MG63 (cell line): ENCODE results near the gene ABLIM3. TPM values are rescaled to one million over a fixed set of nuclear protein-coding genes. Genes with fewer than 3 reads are reported as not detected.
A peak's percentile ranks its signal among the peaks of the same experiment; 100 is the strongest.

Experiments
- DNase-seq: peaks from one replicate; pipeline ENCODE4 v3.0.0-alpha.2; 2020
- H3K27me3 ChIP-seq: fragments of 250-450 bp; sonication (Bioruptor Pico); 2 replicates; pipeline ENCODE4 v1.5.1; 2020; ENCODE audit warnings: mild to moderate bottlenecking, moderate library complexity
- H3K36me3 ChIP-seq: fragments of 250-450 bp; sonication (Bioruptor Pico); 2 replicates; pipeline ENCODE4 v1.5.1; 2020; ENCODE audit warnings: mild to moderate bottlenecking, moderate library complexity
- H3K4me3 ChIP-seq: fragments of 250-450 bp; sonication (Bioruptor Pico); 2 replicates; pipeline ENCODE4 v1.5.1; 2020; ENCODE audit warnings: mild to moderate bottlenecking, moderate library complexity
- H3K9me3 ChIP-seq: fragments of 250-450 bp; sonication (Bioruptor Pico); 2 replicates; pipeline ENCODE4 v1.5.1; 2020; ENCODE audit warnings: mild to moderate bottlenecking, moderate library complexity
- total RNA-seq: library from RNA; depleted of rRNA; stranded (reverse); fragments of >200 nt; shearing (Covaris generic); gene quantifications from 2 replicates; pipeline ENCODE4 v1.2.3, GENCODE V29; 2014; ENCODE audit warnings: low replicate concordance

ABLIM3 gene
- total RNA-seq, 1 experiment from 2014 or later, result 8.6 TPM

DNA sequence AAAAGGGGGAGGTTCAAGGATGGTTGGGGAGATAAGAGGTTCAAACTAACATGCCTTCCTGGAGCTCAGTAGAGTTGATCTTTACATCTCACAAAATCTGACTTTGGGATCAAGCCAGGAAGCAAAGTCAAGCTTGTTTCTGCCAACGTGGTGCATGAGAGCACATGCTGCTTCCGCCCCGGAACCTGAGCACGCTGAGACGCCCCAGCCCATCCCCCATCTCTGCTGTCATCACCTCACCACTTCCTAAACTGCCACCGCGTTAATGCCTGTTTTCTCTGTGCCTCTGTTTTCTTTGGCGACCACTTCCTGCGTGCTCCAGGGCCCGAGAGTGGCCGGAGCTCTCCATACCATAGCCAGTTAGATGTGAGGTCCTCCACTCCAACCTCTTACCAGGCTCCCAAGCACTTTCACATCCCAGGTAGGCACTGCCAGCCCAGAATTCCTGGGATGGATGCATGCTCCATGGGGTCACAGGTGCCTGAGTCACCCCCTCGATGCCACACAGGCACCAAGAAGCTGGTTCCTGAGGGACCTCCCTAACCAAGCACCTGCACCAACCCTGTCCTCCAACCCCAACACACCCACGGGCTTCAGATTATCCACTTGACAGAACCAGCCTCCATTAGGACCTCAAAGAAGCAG, 99.2 kb downstream of the ABLIM3 start:
- DNase-seq, result no peak
- Histone ChIP-seq H3K27me3 (no peaks in the 10 kb centered on the region), H3K4me3 (no peak overlapping the region), H3K36me3 (no peaks in the 10 kb centered on the region), H3K9me3 (no peaks in the 10 kb centered on the region)

DNA sequence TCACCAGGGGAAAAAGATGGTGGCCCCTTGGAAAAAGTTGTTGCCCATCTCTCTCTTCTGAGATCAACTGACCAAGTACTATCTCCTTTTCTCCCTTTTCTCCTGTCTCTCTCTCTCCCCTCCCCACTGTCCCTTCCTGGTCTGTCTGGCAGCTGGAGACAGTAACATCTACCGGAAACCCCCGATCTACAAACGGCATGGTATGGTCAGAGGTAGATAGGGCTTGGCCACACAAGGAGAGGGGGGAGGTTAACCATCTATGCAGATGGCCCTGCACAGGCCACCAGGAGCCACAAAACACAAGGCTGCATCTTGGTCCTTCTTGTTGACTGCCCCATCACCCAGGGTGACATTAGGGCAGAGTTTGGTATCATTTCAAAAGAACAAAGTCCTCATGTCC, 101.0 kb downstream of the ABLIM3 start:
- H3K36me3 ChIP-seq, result no peaks in the 10 kb centered on the region
- DNase-seq, result no peak

DNA sequence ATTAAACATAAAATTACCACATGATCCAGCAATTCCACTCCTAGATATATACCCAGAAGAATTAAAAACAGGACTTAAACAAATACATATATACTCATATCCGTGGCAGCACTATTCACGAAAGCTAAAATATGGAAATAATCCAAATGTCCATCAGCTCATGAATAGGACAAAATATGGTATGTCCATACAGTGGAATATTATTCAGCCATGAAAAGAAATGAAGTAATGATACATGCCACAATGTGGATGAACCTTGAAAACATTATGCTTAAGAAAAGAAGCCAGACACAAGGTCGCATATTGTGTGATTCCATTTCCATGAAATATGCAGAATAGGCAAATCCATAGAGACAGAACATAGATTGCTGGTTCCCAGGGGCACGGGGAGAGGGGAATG, 105.6 kb downstream of the ABLIM3 start:
- no peak overlapping the region for H3K4me3 ChIP-seq
- no peak for DNase-seq
- H3K9me3 ChIP-seq, result no peaks in the 10 kb centered on the region
- H3K36me3 ChIP-seq, result no peaks in the 10 kb centered on the region; the same call in 1 of the 2 replicates
- H3K27me3 ChIP-seq, result no peaks in the 10 kb centered on the region

More for the DNA sequence above, 101.0 kb downstream of the ABLIM3 start:
- H3K27me3 ChIP-seq, result no peaks in the 10 kb centered on the region
- no peak overlapping the region for H3K4me3 ChIP-seq
- no peaks in the 10 kb centered on the region for H3K9me3 ChIP-seq

DNA sequence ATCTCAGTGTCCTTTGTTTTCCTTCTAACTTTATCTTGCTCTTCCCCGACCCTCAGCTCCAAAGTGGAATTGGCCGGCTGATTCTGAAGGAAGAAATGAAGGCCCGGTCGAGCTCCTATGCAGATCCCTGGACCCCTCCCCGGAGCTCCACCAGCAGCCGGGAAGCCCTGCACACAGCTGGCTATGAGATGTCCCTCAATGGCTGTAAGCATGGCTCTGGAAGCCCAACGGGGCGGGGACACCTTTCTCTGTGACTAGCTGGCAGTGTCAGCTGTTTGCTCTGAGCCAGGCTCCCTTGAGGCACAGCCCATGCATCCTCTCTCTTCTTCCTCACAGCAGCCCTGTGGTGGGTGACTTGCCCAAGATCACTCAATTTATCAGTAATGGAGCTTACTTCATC, 106.4 kb downstream of the ABLIM3 start:
- DNase-seq, result no peak
- H3K4me3 ChIP-seq, result no peak overlapping the region
- H3K27me3 ChIP-seq, result no peaks in the 10 kb centered on the region
- H3K36me3 ChIP-seq, result no peaks in the 10 kb centered on the region; the same call in 1 of the 2 replicates
- H3K9me3 ChIP-seq, result no peaks in the 10 kb centered on the region

DNA sequence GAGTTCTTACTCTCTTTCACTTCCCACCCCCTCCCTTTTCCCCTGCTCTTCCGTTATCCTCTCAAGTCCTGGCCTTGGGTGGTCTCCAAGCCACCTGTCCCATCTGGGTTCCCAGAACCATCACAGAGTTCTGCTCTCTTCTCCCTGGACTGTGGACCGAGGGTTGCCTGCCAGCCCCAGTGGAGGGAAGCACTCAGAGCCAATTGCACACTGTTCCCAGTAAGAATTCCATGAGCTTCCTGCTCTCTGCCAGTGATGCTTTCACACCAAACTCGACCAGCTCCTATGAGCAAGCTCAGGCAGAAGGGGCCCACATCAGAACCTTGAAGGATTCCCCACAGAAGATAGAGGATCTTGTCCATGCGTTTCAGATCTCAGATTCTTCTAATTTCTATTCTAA, 110.3 kb downstream of the ABLIM3 start:
- no peaks in the 10 kb centered on the region; the same call in 1 of the 2 replicates for H3K36me3 ChIP-seq
- no peak for DNase-seq
- no peaks in the 10 kb centered on the region for H3K27me3 ChIP-seq
- no peak overlapping the region for H3K4me3 ChIP-seq
- H3K9me3 ChIP-seq, result no peaks in the 10 kb centered on the region

DNA sequence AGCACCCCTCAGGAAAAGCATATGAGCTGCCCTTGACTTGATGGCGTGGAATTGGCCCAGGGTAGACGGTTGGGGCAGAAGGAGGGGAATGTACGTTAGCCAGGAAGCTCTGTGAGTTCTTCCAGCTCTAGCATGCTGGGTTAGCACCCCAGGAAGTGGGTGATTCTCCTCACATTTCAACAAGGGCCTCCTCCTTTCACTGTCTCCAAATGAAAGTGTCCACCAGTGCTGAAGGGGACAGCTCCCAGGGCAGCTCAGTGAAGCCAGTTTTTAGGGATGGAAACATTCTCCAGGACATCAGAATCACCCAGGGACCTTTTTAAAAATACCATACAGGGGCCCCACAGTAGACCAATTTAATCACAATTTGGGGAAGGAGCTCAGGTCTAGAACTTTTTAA, 113.2 kb downstream of the ABLIM3 start:
- Histone ChIP-seq H3K4me3 (no peak overlapping the region), H3K9me3 (no peaks in the 10 kb centered on the region), H3K36me3 (no peaks in the 10 kb centered on the region; the same call in 1 of the 2 replicates), H3K27me3 (no peaks in the 10 kb centered on the region)
- DNase-seq, result no peak

DNA sequence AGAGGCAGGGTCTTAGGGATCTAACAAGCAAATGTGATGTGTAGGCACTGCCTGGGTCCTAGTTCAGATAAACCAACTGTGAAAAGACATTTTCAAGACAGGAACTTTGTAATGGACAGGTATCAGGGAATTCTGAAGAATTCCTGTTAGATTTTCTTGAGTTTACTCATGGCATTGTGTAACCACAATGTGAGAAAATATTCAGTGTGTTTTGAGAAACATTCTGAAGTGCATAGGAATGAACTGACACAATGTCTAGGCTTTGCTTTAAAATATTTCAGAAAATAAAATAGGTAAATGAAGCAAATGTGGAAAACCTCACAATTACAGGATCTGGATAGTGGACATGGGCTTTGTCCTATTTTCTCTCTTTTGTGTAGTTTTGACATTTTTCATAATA, 115.2 kb downstream of the ABLIM3 start:
- Histone ChIP-seq H3K4me3 (no peak overlapping the region), H3K27me3 (no peaks in the 10 kb centered on the region), H3K36me3 (no peaks in the 10 kb centered on the region), H3K9me3 (no peaks in the 10 kb centered on the region)
- no peak for DNase-seq

DNA sequence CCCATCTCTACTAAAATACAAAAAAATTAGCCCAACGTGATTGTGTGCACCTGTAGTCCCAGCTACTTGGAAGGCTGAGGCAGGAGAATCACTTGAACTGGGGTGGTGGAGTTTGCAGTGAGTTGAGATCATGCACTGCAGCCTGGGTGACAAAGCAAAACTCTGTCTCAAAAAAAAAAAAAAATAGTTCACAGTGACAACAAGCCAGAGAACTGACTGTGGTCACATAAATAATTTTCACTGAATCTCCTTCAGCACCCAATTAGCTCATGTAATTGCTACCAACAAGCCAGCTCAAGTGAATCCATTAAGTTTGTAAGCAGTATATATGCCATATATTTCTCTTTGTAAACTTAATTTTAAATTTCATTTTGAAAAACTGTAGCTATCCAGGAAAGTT, 115.8 kb downstream of the ABLIM3 start:
- Histone ChIP-seq H3K27me3 (no peaks in the 10 kb centered on the region), H3K4me3 (no peak overlapping the region), H3K36me3 (no peaks in the 10 kb centered on the region), H3K9me3 (no peaks in the 10 kb centered on the region)
- DNase-seq, result no peak

DNA sequence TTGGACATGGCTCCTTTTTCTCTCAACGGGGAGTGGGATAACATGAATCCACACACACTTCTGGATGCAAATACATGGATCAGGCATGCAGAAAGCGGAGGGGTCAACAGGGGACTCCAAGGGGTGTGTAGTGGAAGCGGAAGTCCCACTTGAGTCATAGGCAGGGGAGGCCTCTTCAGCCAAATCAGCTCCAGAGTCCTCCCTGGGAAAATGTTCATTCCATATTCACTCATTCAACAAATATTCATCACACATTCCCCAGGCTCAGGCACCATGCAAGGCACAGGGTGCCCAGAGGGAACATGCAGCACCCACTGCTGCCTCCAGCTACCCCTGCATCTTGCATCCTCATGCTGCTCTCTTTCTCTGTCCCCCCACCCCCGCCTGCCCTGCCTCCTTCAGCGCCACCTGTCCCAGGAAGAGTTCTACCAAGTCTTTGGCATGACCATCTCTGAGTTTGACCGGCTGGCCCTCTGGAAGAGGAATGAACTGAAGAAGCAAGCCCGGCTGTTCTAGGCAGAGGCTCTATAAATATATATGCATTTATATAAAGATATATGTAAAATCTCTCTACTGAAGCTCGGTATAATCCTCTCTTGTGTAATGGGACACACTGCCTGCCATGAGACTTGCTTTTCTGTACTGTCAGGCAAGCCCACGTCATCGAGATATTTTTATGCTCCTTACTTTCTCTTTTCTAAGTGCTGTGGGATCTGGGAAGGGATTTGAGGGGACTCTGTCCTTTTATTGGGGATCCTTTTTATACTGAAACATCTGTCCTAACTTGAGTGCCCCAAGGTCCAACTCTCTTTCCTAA, 116.8 kb downstream of the ABLIM3 start:
- Histone ChIP-seq H3K27me3 (no peaks in the 10 kb centered on the region), H3K9me3 (no peaks in the 10 kb centered on the region), H3K36me3 (no peaks in the 10 kb centered on the region), H3K4me3 (no peak overlapping the region)
- DNase-seq, result peak; percentile 12

DNA sequence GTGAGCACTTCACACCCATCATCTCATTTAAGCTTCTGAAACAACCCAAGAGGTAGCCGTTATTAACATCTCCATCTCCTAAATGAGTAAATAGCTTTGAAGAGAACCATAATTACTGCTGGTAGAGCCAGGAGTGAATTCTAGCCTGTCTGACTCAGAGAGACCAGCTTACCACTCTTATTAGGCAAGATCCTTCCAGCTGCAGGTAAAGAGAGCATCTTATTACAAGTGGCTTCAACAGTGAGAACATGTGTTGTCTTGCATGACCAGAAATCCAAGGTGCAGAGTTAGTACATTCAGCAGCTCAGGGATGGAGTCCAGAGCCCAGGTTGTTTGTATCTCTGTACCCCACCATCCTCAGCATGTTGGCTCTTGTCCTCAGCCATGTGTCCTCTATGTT, 119.5 kb downstream of the ABLIM3 start:
- H3K36me3 ChIP-seq, result no peaks in the 10 kb centered on the region
- no peak for DNase-seq
- H3K9me3 ChIP-seq, result no peaks in the 10 kb centered on the region

DNA sequence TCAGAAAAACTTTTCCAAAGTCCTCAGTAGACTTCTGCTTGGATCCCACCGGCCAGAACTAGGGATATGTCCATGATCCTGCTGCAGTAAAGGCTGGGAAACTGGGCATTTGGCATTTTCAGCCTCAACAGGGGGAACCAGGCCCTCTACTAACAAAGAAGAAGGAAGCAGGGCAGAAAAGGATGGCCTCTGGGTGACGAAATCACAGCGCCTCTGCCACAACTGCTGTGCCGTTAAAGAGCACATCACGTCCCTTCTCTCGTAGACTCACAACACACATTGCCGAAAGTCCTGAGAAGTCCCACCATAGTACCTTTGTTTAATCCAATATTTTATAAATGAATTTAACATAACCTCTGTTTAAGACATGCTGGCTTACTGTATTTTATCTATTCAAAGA, 120.0 kb downstream of the ABLIM3 start:
- Histone ChIP-seq H3K4me3 (no peak overlapping the region), H3K36me3 (no peaks in the 10 kb centered on the region), H3K9me3 (no peaks in the 10 kb centered on the region), H3K27me3 (no peaks in the 10 kb centered on the region)
- DNase-seq, result no peak

More for the DNA sequence above, 119.5 kb downstream of the ABLIM3 start:
- Histone ChIP-seq H3K4me3 (no peak overlapping the region), H3K27me3 (no peaks in the 10 kb centered on the region)

DNA sequence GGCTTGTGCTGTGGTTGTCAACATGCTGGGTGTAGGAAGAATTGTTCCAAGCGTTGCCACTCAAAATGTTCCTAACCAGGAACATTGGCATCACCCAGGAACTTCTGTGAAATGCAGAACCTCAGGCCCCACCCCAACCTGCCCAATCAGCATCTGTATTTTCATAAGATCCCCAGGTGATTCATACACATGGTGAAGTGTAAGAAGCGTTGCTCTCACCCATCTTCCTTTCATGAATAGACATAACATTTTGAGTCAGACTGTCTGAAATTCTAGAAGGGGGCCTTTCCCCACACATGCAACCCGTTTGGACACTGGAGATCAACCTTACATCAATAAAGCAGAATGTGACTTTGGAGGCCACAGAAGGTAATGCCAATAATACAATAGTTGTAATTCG, 121.0 kb downstream of the ABLIM3 start:
- Histone ChIP-seq H3K4me3 (no peak overlapping the region), H3K36me3 (no peaks in the 10 kb centered on the region), H3K27me3 (no peaks in the 10 kb centered on the region), H3K9me3 (no peaks in the 10 kb centered on the region)
- no peak for DNase-seq

DNA sequence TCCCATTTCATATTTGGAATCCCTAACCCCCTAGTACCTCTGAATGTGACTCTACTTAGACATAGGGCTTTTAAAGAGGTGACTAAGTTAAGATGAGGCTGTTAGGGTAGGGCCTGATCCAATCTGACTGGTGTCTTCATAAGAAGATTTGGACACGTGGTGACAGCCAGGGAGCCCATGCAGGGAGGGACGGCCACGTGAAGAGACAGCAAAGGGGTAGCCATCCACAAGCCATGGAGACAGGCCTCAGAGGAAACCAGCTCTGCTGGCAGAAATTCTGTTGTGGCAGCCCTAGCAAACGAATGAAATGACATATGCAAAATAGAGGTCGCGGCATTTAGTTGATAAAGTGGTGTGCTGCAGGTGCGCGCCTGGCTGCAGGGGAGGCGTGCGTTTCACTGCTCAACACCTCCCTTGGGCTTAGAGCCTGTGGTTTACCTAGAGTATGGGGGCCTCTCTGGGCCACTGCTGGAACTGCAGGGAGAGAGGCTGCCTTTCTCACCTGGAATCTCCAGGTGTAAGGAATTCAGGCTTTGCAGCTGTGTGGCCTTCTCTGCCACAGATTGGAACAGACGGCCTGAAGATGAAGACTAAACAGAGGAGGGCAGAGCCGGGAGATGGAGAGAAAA, 123.3 kb downstream of the ABLIM3 start:
- Histone ChIP-seq H3K27me3 (no peaks in the 10 kb centered on the region), H3K36me3 (no peaks in the 10 kb centered on the region), H3K4me3 (no peak overlapping the region), H3K9me3 (peaks cover 12% of the 10 kb centered on the region)
- no peak for DNase-seq

DNA sequence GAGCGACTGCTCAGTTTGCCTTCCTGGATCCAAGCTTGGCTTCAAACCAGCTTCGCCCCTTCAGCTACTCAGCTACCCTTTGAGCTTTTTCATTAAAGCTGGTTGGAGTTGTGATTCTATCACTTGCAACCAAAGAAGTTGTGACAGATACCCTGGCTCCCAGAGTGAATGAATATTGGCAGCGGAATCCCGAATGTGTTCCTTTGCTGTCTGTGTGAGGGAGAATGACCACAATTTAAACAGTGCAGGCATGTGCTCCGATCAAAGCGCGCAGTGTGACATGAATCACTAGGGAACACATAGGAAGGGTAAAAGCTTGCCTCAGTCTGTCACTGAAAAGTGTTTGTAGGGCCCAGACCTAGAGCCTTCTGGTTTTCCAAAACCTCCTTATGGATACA, 123.8 kb downstream of the ABLIM3 start:
- Histone ChIP-seq H3K27me3 (no peaks in the 10 kb centered on the region), H3K4me3 (no peak overlapping the region), H3K36me3 (no peaks in the 10 kb centered on the region), H3K9me3 (peaks cover 12% of the 10 kb centered on the region)
- DNase-seq, result no peak

DNA sequence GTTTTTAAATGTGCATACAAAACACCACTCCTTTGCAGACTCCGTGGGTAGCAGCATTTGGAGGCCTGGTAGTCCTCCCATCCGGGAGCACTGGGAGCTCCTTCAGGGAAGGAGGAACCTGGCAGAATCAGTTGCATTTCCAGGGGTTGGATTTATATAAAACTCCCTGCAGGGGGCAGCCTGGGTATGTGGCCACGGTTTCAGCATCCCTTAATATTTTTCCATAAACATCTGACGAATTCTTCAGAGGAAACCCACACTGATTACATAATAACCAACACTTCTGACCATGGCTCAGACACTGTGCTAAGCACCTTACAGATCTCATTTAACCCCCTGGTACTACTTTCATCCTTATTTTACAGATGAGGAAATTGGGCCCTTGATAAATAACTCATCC, 124.3 kb downstream of the ABLIM3 start:
- DNase-seq, result peak; percentile 33
- no peak overlapping the region for H3K4me3 ChIP-seq

DNA sequence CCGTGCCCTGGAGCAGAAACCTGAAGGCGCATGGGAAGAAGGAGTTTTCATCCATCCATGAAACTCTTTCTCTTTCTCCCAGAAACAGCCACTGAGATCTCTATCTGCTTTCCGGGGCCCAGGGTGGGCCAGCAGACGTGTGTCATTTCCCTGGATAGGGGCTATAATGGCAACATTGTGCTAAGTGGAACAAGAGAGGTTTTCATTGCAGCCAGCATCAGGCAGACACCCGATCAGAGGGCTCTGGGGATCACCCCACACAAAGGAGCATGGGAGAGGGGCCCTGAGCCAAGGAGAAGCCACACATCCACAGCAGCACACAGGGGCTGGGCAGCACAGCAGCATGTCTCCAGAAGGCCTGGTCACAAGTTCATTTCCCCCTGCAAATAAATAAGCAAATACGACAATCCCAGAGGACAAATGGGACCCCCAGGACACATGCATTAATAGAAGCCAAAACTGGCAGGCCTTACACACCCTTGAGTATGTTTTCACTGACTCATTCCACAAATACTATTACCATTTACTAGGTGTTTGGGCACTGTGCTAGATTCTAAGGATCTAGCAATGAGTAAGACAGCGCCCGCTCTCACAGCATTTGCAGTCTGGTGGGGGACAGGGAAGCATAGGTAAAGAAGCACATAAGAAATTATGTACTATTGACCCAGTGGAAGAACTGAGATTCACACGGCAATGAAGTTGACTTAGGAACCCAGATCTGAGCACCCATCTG, 126.1 kb downstream of the ABLIM3 start:
- no peak overlapping the region for H3K4me3 ChIP-seq
- DNase-seq, result no peak
- no peaks in the 10 kb centered on the region for H3K27me3 ChIP-seq
- no peaks in the 10 kb centered on the region for H3K36me3 ChIP-seq
- peaks cover 12% of the 10 kb centered on the region for H3K9me3 ChIP-seq

More for the DNA sequence above, 124.3 kb downstream of the ABLIM3 start:
- H3K27me3 ChIP-seq, result no peaks in the 10 kb centered on the region
- H3K9me3 ChIP-seq, result peaks cover 12% of the 10 kb centered on the region
- H3K36me3 ChIP-seq, result no peaks in the 10 kb centered on the region
